Stimulated activated CD4-positive, alpha-beta T cell treated with anti-CD3 and anti-CD28 coated beads, Interleukin-4, amount 100 ng/mL, for 4 hours (primary cell): ENCODE data around the gene DMC1.
"Not testable (repeated sequence)": the region's sequence is repeated elsewhere in the genome, so short reads cannot be mapped to it uniquely, and the experiment has no call there.

Experiments used
- DNase-seq, 2 experiments: peaks; one replicate each; pipeline ENCODE4 v3.0.0-alpha.2; 2020

The DMC1 gene

GRCh38 chr22:38569972-38570778, at the start of gene DMC1:
Gene DMC1 (minus strand): TSS chr22:38570183. CDS start chr22:38568256, 1,927 bp downstream.
- DNase-seq: peak; percentile 94 to 99

GRCh38 chr22:38618682-38619081, 48.7 kb upstream of the DMC1 start:
- DNase-seq: no peak

GRCh38 chr22:38618258-38618657, 48.3 kb upstream of the DMC1 start:
- no peak for DNase-seq

- not testable (repeated sequence) for DNase-seq
Observed at GRCh38 chr22:38615064-38615405, 45.1 kb upstream of the DMC1 start.

- DNase-seq: no peak
Observed at GRCh38 chr22:38614332-38615063, 44.5 kb upstream of the DMC1 start.

GRCh38 chr22:38613588-38613987, 43.6 kb upstream of the DMC1 start:
- no peak for DNase-seq

- no peak for DNase-seq
Observed at GRCh38 chr22:38612217-38613006, 42.4 kb upstream of the DMC1 start.

GRCh38 chr22:38611559-38611958, 41.6 kb upstream of the DMC1 start:
- no peak for DNase-seq

- DNase-seq: no peak
Observed at GRCh38 chr22:38610234-38610633, 40.3 kb upstream of the DMC1 start.

- no peak for DNase-seq
Observed at GRCh38 chr22:38608992-38609750, 39.2 kb upstream of the DMC1 start.

GRCh38 chr22:38607680-38608079, 37.7 kb upstream of the DMC1 start:
- DNase-seq: no peak

- DNase-seq: no peak
Observed at GRCh38 chr22:38602166-38602565, 32.2 kb upstream of the DMC1 start.

- no peak for DNase-seq
Observed at GRCh38 chr22:38601221-38601764, 31.3 kb upstream of the DMC1 start.

GRCh38 chr22:38599466-38599865, 29.5 kb upstream of the DMC1 start:
- no peak for DNase-seq

GRCh38 chr22:38582923-38583322, 12.9 kb upstream of the DMC1 start:
- not testable (repeated sequence) for DNase-seq

GRCh38 chr22:38578505-38578904, 8.5 kb upstream of the DMC1 start:
- DNase-seq: no peak

GRCh38 chr22:38572065-38572464, 2.1 kb upstream of the DMC1 start:
- DNase-seq: peak in 1 of 2 experiments; percentile 2

- peak; percentile 26 to 36 for DNase-seq
Observed at GRCh38 chr22:38570779-38571364, 889 bp upstream of the DMC1 start.

GRCh38 chr22:38569181-38569971, 607 bp downstream of the DMC1 start:
- DNase-seq: peak in 1 of 2 experiments; percentile 0

- no peak for DNase-seq
Observed at GRCh38 chr22:38567531-38568285, 2.3 kb downstream of the DMC1 start.
